ENCODE results near the gene CCT3. TPM values are rescaled to one million over a fixed set of nuclear protein-coding genes. Genes with fewer than 3 reads are reported as not detected.
A peak's percentile ranks its signal among the peaks of the same experiment; 100 is the strongest.

The CCT3 gene
- total RNA-seq, 2 donors from 2014 or later: 299 to 338 TPM

DNA sequence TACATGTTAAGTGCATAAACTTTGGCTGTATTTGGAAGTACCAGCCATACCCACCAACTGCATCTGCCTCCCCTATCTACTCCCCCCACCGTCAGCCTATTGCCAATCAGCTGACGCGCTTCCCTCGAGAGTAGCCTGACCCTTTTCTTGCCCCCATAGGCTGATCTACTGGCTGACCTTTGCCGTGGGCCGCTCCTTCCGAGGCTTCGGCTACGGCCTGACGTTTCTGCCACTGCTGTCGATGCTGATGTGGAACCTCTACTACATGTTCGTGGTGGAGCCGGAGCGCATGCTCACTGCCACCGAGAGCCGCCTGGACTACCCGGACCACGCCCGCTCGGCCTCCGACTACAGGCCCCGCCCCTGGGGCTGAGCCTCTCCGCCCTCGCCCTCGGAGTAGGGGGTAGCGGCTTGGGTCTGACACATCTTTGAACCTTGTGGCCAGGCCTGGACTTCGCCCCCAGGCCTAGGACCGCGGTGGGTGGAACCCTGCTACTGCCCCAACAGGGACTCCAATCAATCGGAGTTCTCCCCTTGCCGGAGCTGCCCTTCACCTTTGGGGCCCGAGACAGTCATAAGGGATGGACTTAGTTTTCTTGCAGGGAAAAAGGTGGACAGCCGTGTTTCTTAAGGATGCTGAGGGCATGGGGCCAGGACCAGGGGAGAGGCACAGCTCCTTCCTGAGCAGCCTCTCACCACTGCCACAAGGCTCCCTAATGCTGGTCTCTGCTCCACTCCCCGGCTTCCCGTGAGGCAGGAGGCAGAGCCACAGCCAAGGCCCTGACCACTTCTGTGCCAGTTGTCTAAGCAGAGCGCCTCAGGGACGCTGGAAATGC, 46.6 kb downstream of the CCT3 start:
- no peaks in the 10 kb centered on the region for H3K36me3 Mint-ChIP-seq
- H3K9me3 Mint-ChIP-seq: no peaks in the 10 kb centered on the region
- peak; percentile 78 for DNase-seq (ENCODE audit: low spot score)
- peak; percentile 87 to 90 for ATAC-seq
- peaks cover 15 to 21% of the 10 kb centered on the region in 2 donors for H3K4me1 Mint-ChIP-seq (ENCODE audit: low read depth in 2 of 2)
- H3K27me3 Mint-ChIP-seq: no peaks in the 10 kb centered on the region
- H3K27ac Mint-ChIP-seq: peak overlapping the region; percentile 40 to 79
- peak overlapping the region; percentile 73 for H3K4me3 Mint-ChIP-seq

DNA sequence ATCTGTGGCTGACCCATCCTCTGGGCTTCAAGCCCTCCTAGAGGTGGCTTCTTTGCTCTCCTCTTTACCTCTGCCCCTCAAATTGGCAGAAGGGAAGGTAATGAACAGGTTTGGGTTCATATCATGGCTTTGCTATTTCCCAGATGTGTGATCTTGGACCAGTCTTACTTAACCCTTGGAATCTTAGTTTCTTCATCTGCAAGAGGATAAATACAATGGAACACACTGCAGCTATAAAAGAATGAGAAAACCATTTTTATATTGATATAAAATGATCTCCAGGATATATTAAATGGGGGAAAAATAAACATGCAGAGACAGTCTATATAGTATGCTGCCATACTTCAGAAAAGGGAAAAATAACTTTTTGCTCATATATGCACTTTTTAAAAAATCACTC, 48.2 kb downstream of the CCT3 start:
- no peaks in the 10 kb centered on the region for H3K27me3 Mint-ChIP-seq
- ATAC-seq: no peak
- no peak overlapping the region for H3K27ac Mint-ChIP-seq
- no peak for DNase-seq (ENCODE audit: low spot score)
- no peak overlapping the region for H3K4me3 Mint-ChIP-seq
- no peaks in the 10 kb centered on the region for H3K9me3 Mint-ChIP-seq
- peaks cover 10 to 18% of the 10 kb centered on the region in 2 donors for H3K4me1 Mint-ChIP-seq (ENCODE audit: low read depth in 2 of 2)
- no peaks in the 10 kb centered on the region for H3K36me3 Mint-ChIP-seq

DNA sequence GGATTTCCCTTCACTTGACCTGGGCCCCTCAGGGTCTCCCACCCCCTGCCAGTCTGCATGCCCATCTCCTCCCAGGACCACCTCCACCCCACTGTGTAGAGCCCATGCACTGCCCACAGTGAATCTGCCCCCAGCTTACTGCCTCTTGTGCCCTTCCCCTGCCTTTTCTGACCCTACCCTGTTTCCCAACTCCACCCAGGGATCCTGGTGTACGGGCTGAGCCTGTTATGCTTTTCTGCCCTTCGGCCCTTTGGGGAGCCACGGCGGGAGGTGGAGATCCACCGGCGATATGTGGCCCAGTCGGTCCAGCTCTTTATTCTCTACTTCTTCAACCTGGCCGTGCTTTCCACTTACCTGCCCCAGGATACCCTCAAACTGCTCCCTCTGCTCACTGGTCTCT, 52.0 kb downstream of the CCT3 start:
- Mint-ChIP-seq H3K4me3 (no peak overlapping the region), H3K27ac (no peak overlapping the region), H3K36me3 (no peaks in the 10 kb centered on the region)

DNA sequence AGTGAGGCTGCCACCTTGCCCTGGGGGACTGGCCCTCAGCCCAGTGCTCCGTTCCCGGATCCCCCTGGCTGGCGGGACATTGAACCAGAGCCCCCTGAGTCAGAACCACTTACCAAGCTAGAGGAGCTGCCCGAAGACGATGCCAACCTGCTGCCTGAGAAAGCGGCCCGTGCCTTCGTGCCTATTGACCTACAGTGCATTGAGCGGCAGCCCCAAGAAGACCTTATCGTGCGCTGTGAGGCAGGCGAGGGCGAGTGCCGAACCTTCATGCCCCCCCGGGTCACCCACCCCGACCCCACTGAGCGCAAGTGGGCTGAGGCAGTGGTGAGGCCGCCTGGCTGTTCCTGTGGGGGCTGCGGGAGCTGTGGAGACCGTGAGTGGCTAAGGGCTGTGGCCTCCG, 52.7 kb downstream of the CCT3 start:
- Mint-ChIP-seq H3K27me3 (no peaks in the 10 kb centered on the region), H3K4me3 (no peak overlapping the region), H3K4me1 (ENCODE audit: low read depth in 2 of 2) (peaks cover 26 to 33% of the 10 kb centered on the region in 2 donors), H3K27ac (no peak overlapping the region), H3K36me3 (no peaks in the 10 kb centered on the region), H3K9me3 (no peaks in the 10 kb centered on the region)
- ATAC-seq: no peak
- no peak for DNase-seq (ENCODE audit: low spot score)

More for the DNA sequence above, 52.0 kb downstream of the CCT3 start:
- no peak for DNase-seq (ENCODE audit: low spot score)
- peaks cover 25 to 28% of the 10 kb centered on the region in 2 donors for H3K4me1 Mint-ChIP-seq (ENCODE audit: low read depth in 2 of 2)
- no peaks in the 10 kb centered on the region for H3K27me3 Mint-ChIP-seq
- no peak for ATAC-seq
- no peaks in the 10 kb centered on the region for H3K9me3 Mint-ChIP-seq

DNA sequence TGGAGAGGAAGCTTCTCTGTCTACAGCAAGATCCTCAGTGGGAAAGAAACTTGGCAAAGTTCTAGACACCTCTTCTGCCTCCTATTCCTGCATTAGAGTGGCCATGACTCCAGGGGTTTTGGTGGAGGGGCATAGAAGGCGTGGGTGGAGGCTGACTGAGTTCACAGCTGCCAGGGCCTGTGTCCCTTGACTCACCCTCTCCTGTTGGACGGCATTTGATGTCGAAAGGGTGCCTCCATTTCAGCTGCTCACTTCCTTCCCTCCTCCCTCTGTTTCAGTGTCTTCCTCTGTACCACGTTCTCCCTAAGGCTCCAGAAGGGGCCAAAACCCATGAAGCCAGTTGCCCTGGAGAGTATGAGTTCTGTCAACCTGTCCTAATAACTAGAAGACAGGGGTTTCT, 53.3 kb downstream of the CCT3 start:
- no peak overlapping the region for H3K27ac Mint-ChIP-seq
- H3K36me3 Mint-ChIP-seq: no peaks in the 10 kb centered on the region
- peaks cover 31 to 35% of the 10 kb centered on the region in 2 donors for H3K4me1 Mint-ChIP-seq (ENCODE audit: low read depth in 2 of 2)
- no peak for DNase-seq (ENCODE audit: low spot score)
- no peak overlapping the region for H3K4me3 Mint-ChIP-seq
- no peak for ATAC-seq
- no peaks in the 10 kb centered on the region for H3K27me3 Mint-ChIP-seq
- no peaks in the 10 kb centered on the region for H3K9me3 Mint-ChIP-seq

DNA sequence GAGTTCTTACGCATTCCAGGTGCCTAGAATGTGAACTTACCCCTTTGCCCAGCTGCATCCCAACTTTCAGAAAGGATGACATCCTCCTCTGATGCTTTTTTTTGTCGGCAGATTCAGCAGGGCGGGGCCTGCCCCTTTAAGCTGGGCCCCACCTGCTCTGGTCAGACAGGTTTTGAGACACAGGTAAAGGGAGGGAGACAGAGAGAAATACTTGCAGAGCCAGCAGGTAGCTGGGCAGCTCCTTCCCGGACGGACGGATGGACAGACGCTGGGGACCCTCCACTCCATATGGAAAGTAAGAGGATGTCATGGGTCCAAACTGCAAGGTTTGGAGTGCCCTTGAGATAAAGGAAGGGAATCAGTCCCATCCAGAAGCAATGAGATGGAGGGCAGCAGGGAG, 54.0 kb downstream of the CCT3 start, which contains the start of gene TMEM79:
TMEM79 (plus strand) TSS at position 214 of the 400 bp plus-strand sequence. CDS start 902 bp downstream, outside the sequence.
- Mint-ChIP-seq H3K27ac (peak within 1 kb of the TSS; percentile 93 to 98), H3K9me3 (no peaks in the 10 kb centered on the region), H3K4me3 (peak within 1 kb of the TSS; percentile 99), H3K27me3 (no peaks in the 10 kb centered on the region), H3K4me1 (ENCODE audit: low read depth in 2 of 2) (peaks cover 31 to 35% of the 10 kb centered on the region in 2 donors), H3K36me3 (no peaks in the 10 kb centered on the region)
- ATAC-seq (no peak), DNase-seq (ENCODE audit: low spot score) (no peak)

DNA sequence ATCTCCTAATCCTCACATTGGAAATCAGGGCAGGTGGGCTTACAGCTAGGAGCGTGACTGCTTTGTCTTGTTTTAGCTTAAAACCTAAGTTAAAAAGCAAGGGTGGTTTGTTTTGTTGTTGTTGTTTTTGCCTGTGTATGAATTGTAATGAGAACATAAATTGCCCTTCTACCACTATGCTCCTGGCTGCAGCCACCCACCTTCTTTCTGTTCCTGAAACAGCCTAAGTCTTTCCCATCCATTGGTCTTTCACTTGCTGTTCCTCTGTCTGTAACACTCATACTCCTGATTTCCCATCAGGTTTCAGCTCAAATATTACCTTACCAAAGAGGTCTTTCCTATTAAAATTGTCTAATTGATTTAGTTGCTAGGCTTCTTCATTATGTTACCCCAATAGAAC, 54.6 kb downstream of the CCT3 start:
- ATAC-seq (no peak), DNase-seq (ENCODE audit: low spot score) (no peak)
- Mint-ChIP-seq H3K27ac (peak overlapping the region; percentile 93 to 98), H3K27me3 (no peaks in the 10 kb centered on the region), H3K4me1 (ENCODE audit: low read depth in 2 of 2) (peaks cover 31 to 35% of the 10 kb centered on the region in 2 donors), H3K4me3 (peak overlapping the region; percentile 99), H3K36me3 (peaks cover 3% of the 10 kb centered on the region), H3K9me3 (no peaks in the 10 kb centered on the region)

DNA sequence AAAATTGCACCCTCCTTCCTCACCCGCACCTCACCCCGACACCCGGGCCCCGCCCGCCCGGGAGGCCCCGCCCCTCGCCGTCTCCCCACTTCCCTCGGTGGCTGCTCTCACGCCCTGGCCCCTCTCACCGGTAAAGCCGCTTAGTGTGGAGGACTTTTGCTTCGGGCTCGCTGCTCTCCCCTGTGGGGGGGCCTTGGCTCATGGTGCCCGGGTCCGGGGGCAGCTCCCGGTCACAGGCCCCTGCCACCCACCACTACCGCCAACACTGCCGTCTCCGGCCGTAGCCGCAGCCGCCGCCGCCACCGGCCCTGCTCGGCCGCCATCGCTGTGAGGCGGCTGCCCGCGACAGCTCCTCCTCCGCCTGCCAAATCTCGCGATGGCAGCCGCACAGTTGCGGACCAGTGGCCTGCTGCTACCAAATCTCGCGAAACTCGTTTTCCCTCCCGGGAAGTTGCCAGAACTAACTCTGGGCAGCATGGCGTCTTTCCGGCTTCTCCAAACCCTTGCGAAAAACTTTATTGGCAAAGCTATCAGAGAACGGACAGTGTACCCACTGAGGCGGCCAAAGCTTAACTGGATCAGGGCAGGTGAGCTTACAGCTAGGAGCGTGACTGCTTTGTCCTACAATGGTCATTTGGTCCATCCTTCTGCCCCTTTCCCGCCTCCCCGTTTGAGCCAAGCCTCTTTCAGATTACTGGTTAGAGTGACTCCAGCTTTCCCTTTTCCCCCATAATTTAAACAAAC, 55.4 kb downstream of the CCT3 start, which contains the start of gene SMG5:
SMG5 (minus strand) TSS at position 347 of the 744 bp plus-strand sequence; CDS start at position 202, 145 bp downstream.
- H3K27ac Mint-ChIP-seq: peak within 1 kb of the TSS; percentile 93 to 98
- no peaks in the 10 kb centered on the region for H3K27me3 Mint-ChIP-seq
- ATAC-seq (peak; percentile 93 to 97), DNase-seq (ENCODE audit: low spot score) (peak; percentile 97)
- peaks cover 11% of the 10 kb centered on the region for H3K36me3 Mint-ChIP-seq
- H3K4me3 Mint-ChIP-seq: peak within 1 kb of the TSS; percentile 99
- peaks cover 35 to 37% of the 10 kb centered on the region in 2 donors for H3K4me1 Mint-ChIP-seq (ENCODE audit: low read depth in 2 of 2)
- no peaks in the 10 kb centered on the region for H3K9me3 Mint-ChIP-seq

DNA sequence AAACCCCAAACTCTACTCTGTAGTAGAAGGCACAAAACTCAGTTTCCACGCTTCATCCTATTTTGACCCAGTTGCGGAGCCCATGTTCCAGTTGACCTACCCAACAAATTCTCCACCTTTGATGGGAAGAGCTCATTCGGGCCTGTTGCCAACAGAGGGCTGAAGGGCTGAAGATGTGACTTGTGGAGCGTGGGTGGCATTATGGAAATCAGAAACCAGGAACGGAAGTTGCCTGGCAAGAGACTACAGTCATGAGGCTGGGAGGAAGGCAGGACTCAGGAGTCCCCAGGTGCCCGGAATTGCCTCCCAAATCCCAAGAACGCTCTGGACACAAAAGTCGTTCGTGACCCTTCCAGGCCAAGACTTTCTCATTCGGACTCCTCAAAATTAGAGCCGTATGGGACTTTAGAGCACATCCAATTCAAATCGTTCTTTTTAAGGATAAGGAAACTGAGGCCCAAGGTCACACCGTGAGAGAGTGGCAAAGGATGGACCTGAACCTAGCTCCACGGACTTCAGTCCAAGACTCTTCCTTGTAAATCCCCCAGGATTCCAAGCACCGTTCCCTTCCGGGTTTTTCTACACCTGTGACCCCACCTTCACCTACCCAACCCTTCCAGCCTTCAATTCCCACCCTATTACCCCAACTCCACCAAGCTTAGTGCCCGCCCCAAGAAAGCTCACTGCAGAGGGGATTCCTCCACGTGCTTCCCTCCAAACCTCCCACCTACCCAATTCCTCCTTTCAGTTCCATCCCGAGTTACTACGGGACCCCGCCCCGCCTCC, 56.2 kb downstream of the CCT3 start:
- peaks cover 15% of the 10 kb centered on the region for H3K36me3 Mint-ChIP-seq
- no peaks in the 10 kb centered on the region for H3K9me3 Mint-ChIP-seq
- no peak for ATAC-seq

DNA sequence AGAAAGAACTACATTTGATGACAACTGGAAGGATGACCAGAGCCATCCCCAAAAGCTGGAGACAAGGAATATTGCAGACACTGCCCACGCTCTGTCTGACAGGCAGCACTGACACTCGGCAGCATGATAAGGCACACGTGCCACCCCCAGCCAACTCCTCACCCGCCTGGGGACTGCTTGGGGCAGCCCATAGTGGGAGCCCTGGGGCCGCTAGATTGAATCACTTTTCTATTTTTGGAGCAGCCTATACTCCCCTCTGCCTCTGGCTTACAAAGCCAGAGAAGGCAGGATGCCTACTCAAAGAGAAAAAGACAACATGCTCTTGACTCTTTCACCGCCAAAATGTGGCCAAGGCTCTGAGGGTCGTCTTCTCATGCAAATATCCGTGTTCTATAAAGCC, 56.8 kb downstream of the CCT3 start:
- Mint-ChIP-seq H3K36me3 (peaks cover 15% of the 10 kb centered on the region), H3K27me3 (no peaks in the 10 kb centered on the region), H3K27ac (peak overlapping the region; percentile 93 to 98), H3K4me1 (ENCODE audit: low read depth in 2 of 2) (peaks cover 35 to 42% of the 10 kb centered on the region in 2 donors), H3K9me3 (no peaks in the 10 kb centered on the region), H3K4me3 (peak overlapping the region; percentile 99)
- DNase-seq (ENCODE audit: low spot score): no peak
- peak in 1 of 2 donors; percentile 70 for ATAC-seq

More for the DNA sequence above, 56.2 kb downstream of the CCT3 start:
- Mint-ChIP-seq H3K27ac (peak overlapping the region; percentile 93 to 98), H3K4me3 (peak overlapping the region; percentile 99), H3K27me3 (no peaks in the 10 kb centered on the region), H3K4me1 (ENCODE audit: low read depth in 2 of 2) (peaks cover 35 to 42% of the 10 kb centered on the region in 2 donors)
- no peak for DNase-seq (ENCODE audit: low spot score)

DNA sequence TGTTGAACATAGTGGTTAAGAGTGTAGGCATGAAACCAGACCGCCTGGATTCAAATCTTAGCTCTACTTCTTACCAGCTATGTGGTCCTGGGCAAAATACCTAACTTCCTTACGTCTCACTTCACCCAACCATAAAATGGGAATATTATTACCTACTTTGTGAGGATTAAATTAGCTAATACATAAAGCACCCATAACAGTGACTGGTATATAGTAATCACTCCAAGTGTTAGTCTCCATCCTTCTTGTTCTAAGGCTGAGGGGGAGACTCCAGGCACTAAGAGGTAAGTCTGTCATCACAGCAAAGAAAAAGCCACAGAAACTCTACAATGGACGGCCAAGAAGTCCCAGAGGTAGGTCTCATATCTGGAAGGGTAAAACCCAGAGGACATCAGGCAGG, 58.3 kb downstream of the CCT3 start:
- Mint-ChIP-seq H3K9me3 (no peaks in the 10 kb centered on the region), H3K27ac (peak overlapping the region in 1 of 2 donors; percentile 21), H3K4me3 (peak overlapping the region; percentile 99), H3K27me3 (no peaks in the 10 kb centered on the region), H3K36me3 (peaks cover 20% of the 10 kb centered on the region), H3K4me1 (ENCODE audit: low read depth in 2 of 2) (peaks cover 35 to 42% of the 10 kb centered on the region in 2 donors)
- ATAC-seq: no peak
- no peak for DNase-seq (ENCODE audit: low spot score)

DNA sequence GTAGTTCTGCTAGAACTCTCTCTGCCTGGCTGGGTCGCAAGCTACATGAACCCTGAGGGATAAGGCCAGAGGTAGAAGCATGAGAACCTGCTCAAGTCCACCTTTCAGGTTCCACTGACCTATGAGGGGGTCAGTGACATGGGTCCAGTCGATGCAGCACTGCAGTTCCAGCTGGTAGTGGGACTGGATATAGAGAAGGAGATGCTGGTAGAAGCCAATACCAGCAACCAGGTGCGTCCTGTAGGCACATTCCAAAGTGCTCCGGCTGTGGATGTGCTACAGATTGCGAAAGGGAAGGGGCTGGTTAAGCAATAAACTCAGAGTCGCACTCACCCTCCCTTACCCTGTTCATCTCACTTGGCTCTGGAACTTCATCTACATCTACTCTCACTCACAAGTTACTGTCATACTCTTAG, 61.1 kb downstream of the CCT3 start:
- no peaks in the 10 kb centered on the region for H3K9me3 Mint-ChIP-seq
- no peak overlapping the region for H3K4me3 Mint-ChIP-seq
- H3K27me3 Mint-ChIP-seq: no peaks in the 10 kb centered on the region
- H3K36me3 Mint-ChIP-seq: peaks cover 40% of the 10 kb centered on the region
- H3K4me1 Mint-ChIP-seq (ENCODE audit: low read depth in 2 of 2): peaks cover 17 to 27% of the 10 kb centered on the region in 2 donors
- DNase-seq (ENCODE audit: low spot score) (no peak), ATAC-seq (no peak)
- H3K27ac Mint-ChIP-seq: peak overlapping the region in 1 of 2 donors; percentile 52

DNA sequence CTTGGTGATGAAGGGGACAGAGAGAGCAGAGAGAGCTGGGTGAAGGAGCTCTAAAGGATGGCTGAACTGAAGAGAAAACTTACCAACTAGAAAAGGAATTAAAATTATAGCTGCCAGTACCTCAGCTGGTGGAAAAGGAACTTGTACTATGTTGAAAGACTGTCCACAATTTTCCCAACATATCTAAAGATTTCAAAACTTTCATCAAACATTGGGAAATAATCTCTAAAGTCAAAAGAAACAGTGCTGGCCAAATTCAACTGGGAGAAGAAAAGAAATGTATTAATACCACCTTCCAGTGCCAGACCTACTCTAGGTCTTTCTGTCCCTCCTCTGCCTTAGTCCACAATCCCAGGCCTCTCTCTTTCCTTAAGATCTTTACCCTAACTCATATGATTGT, 61.6 kb downstream of the CCT3 start:
- Mint-ChIP-seq H3K27me3 (no peaks in the 10 kb centered on the region), H3K4me1 (ENCODE audit: low read depth in 2 of 2) (peaks cover 13 to 26% of the 10 kb centered on the region in 2 donors), H3K27ac (no peak overlapping the region), H3K36me3 (peaks cover 40% of the 10 kb centered on the region), H3K9me3 (no peaks in the 10 kb centered on the region), H3K4me3 (no peak overlapping the region)
- DNase-seq (ENCODE audit: low spot score) (no peak), ATAC-seq (no peak)

All from natural killer cell treated with Interleukin-12 subunit alpha and Interleukin-12 subunit beta and Interleukin-15 and Interleukin-18, amount 100 ng/mL, for 72 hours (primary cell).